Tongue (tissue), 2 donors: Measurements from ENCODE around the gene DIPK1B. TPM values are rescaled to one million over a fixed set of nuclear protein-coding genes. Genes with fewer than 3 reads are reported as not detected.

Source experiments
- DNase-seq: peaks from one replicate; pipeline ENCODE4 v3.0.0-alpha.2; 2015
- total RNA-seq: library from RNA; depleted of rRNA; stranded (reverse); fragments of >200 nt; gene quantifications from one replicate; pipeline ENCODE4 v1.2.3, GENCODE V29; 2014

The DIPK1B gene
- total RNA-seq, 1 donor from 2014 or later = 18.3 TPM

GRCh38 chr9:136673088-136673974 lies 39.0 kb upstream of the DIPK1B start:
- DNase-seq = no peak

DNA sequence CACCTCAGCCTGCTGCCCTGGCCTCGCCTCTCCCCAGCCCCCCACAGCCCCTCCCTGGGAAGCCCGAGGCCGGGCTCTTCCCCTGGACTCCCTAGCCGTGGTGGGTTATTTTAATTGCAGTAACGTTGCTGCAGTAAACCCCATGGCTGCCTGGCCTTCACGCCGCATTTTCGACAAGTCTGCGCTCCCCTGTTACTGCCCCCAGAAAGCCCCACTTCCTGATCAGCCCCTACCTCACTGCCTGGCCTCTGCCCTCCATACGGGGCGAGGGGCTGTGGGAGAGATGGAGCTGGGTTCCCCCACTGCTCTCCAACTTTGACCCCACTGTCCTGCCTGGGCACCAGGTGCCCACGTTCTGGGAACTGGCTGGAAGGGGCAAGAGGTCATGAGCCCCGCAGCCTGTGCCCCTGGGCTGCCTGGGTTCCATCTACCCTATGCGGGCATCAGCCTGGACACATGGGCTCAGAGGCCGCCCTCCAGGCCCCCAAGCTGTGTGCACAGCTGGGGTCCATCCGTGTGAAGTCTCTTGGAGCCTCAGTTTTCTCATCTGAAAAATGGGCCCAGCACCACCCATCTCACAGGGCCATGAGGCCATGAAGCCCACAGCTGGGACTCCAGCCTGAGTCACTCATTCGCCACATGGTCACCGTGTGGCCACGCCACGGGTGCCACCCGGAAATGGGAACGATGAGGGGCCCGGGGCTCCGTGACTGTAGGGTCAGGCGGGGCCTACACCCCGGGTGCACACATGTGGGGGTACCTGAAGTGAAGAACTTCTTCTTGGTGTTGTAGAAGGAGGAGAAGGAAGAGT lies 38.2 kb upstream of the DIPK1B start:
- no peak for DNase-seq

- no peak for DNase-seq
Measured at GRCh38 chr9:136674786-136675349, 37.5 kb upstream of the DIPK1B start.

GRCh38 chr9:136675477-136676296 lies 36.7 kb upstream of the DIPK1B start:
- DNase-seq = no peak

- no peak for DNase-seq
Measured at GRCh38 chr9:136676297-136676794, 36.0 kb upstream of the DIPK1B start.

GRCh38 chr9:136676920-136677686 lies 35.3 kb upstream of the DIPK1B start:
- no peak for DNase-seq

- DNase-seq = no peak
Measured at GRCh38 chr9:136678034-136678433, 34.3 kb upstream of the DIPK1B start.

GRCh38 chr9:136678624-136679023 lies 33.7 kb upstream of the DIPK1B start:
- DNase-seq = no peak

GRCh38 chr9:136679431-136679941 lies 32.9 kb upstream of the DIPK1B start:
- DNase-seq = no peak

DNA sequence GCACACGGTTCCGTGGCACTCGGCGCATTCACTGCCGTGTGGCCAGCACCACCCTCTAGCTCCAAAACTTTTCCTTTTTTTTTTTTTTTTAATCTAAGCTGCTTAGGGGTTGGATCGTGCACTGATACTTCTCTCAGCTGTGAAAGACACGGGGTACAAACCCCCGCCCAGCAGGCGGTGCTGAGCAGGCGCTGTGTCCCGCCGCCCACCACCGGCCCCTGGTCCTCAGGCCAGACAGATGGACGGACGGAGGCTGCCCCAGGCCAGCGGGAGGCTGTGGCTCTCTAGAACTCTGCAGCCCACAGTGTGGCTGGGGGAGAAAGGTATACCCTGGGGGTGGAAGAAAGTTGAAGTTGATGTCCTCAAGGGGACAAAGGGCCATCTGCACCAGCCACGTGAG lies 31.3 kb upstream of the DIPK1B start:
- DNase-seq = no peak

DNA sequence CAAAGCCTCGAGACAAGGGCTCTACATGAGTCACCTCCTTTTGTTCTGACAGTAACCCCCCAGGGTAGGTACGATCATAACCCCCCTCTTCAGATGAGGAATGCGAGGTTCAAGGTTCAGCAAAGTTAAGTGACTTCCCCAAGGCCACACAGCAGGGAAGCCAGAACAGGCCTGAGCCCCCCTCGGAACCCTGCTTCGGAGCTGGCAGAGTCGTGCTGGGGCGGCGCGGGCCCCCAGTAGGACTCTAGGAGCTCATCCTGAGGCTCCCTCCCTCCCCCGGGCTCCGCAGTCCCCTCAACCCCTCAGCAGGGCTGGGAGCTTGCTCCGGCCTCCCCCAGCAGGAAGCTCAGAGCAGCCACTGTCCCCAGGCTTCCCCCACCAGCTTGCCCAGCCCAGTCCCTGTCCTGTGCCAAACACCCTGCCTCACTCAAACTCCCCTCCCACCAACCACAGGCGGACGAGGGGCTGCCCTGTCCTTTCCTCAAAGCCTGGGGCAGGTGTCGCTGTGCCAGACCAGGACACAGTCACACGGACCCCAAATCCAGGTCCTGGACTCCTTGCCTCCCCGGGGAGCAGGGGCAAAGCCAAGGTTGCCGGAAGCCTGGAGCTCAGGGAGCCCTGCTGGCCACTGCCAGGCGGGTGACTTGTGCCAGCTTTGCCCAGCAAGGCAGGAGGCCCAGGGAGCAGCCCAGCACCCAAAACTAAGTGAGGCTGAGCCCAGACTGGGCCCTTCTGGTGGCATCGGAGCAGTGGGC lies 30.2 kb upstream of the DIPK1B start:
- no peak for DNase-seq

DNA sequence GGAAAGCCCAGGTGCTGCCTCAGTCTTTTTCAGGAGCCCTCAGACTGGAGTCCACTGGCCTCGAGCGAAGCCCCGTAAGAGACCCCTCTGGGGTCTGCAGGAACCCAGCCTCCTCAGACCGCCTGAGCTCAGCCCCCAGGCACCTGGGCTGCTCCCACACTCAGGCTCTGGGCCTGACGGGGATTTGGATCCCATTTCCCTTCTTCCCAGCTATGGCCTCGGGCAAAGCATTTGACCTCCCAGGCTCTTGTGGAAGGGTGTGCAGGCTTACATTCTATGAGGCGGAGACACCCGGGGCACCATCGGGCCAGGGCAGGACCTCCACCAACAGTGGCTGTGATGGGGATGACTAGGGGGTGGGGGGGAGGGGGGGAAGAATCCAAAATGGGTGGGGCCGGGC lies 29.7 kb upstream of the DIPK1B start:
- no peak for DNase-seq

DNA sequence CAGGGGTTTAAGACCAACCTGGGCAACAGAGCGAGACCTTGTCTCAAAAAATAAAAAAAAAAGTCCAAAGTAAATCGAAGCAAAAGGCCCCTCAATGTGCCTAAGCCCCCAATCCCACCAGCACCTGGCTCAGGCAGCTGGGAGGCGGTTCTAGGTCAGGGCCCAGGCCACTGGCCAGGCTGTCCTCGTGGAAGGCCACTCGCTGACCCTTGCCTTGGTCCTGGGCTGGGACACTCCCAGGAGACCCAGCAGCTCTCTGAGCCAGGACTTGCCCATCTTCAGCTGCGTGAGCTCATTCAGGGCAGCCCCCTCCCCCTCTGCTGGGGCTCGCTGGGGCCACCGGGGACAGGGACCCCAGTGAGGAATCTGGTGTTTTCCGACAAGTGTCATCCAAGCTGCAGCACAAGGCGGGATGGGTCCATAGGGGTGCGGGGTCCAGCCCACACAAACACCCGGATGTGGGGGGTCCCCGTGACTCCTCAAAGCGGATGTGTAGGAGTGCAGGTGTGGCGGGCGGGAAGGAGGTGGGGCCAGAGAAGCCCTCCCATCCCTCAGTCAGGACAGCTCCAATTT lies 29.1 kb upstream of the DIPK1B start:
- no peak for DNase-seq

DNA sequence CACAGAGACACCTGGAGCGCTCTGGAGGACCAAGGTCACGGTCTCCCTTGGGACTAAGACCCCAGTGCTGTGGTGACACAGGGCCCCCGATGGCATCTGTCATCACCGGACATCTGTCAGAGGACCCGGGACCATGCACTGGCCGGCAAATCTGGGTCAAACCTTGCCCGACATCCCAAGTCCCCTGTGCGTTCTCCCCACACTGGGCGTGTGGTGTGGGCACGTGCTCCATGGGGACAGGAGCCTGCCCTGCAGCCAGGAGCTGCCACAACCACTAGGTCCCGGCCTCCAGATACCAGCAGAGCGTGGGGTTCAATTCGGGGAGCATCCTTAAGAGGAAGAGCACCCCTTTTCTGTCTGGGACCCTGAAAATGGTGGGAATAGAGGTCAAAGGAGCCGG lies 28.6 kb upstream of the DIPK1B start:
- DNase-seq = no peak

- DNase-seq = no peak
Measured at GRCh38 chr9:136684339-136684738, 28.0 kb upstream of the DIPK1B start.

DNA sequence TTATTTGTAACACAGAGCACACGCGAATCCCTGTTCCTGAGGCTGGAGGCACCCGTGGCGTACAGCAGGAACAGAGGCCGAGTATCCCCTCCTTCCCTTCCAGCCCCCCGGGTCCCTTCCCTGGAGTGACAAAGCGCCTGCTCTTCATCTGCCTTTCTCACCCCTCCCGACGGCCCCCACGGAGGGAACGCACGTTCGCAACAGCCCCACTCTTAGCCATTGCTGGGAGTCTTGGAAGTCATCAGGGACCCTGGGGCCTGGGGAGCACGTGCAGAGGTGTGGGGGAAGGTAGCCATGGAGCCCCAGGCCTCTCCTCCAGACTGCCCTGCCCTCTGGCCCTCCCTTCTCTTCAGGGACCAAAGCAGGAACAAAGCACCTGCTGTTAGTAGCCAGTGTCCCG lies 27.6 kb upstream of the DIPK1B start:
- DNase-seq = no peak

GRCh38 chr9:136685216-136685615 lies 27.2 kb upstream of the DIPK1B start:
- no peak for DNase-seq

DNA sequence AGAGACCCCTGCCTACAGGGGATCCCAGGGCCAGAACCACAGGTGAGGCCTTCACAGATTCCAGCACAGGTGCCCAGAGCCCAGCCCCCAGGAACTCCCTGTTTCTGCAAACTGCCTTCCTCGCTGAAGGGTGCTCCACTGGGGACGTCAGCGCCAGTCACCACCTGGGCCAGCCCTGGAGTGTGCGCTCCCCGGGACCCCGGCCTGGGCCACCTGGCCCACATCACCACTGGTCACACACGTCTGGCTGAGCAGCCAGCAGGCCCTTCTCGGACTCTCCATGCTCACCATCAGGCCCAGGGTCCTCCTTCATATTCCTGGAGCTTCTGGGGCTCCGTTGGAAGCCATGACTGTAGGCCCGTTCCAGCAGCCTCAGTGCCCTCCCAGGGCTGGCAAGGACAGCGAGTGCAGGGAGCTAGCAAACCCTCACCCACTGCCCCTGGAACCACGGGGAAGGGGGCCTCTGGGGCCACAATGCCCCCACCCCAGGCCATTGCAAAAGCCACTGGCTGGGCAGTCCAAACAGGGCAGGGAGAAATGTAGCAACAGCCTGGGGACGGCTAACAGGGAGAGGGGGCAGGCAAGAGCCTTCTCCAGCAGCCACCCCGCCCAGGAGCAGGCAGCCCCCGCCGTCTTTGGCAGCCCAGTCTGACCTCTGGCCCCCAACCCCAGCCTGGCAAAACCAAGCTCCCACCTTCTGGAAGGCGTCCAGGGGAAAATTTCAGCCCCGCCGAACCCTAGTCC lies 26.4 kb upstream of the DIPK1B start:
- no peak for DNase-seq

DNA sequence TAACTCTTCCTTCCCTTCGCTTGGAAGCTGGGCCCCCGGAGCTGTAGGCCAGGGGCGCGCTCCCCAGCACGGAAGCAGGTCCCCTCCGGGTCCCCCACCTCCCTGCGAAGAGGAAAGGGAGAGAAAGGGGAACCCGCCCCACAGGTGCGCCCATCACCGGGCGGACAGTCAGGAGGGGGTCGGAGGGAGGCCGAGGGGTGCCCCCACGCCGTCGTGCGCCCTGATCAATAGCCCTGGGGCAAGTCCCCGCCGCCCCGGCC lies 25.9 kb upstream of the DIPK1B start:
- no peak for DNase-seq
